Parathyroid adenoma (tissue), 2 donors: ENCODE data around the gene PRKACA.

Experiments
- H2AFZ ChIP-seq: fragments of 300-600 bp; sonication (generic); one replicate; pipeline ENCODE4 v1.7.0; 2017; ENCODE audit warnings: antibody characterized with exemption, mild to moderate bottlenecking
- H3K27ac ChIP-seq: fragments of 300-600 bp; sonication (generic); one replicate; pipeline ENCODE4 v1.7.0; 2017
- H3K27me3 ChIP-seq: fragments of 300-600 bp; sonication (generic); one replicate; pipeline ENCODE4 v1.7.0; 2017; ENCODE audit warnings: low read length; ENCODE audit not compliant: control insufficient read depth, insufficient read depth
- H3K36me3 ChIP-seq: fragments of 300-600 bp; sonication (generic); one replicate; pipeline ENCODE4 v1.7.0; 2017; ENCODE audit warnings: low read length; ENCODE audit not compliant: control insufficient read depth, insufficient read depth
- H3K4me1 ChIP-seq: fragments of 300-600 bp; sonication (generic); one replicate; pipeline ENCODE4 v1.7.0; 2017; ENCODE audit warnings: control low read depth
- H3K4me2 ChIP-seq: fragments of 300-600 bp; sonication (generic); one replicate; pipeline ENCODE4 v1.7.0; 2017; ENCODE audit warnings: low read length
- H3K4me3 ChIP-seq: fragments of 300-600 bp; sonication (generic); one replicate; pipeline ENCODE4 v1.7.0; 2017; ENCODE audit warnings: low read depth, low read length
- H3K79me2 ChIP-seq: fragments of 300-600 bp; sonication (generic); one replicate; pipeline ENCODE4 v1.7.0; 2017; ENCODE audit warnings: control low read depth
- H3K9ac ChIP-seq: fragments of 300-600 bp; sonication (generic); one replicate; pipeline ENCODE4 v1.7.0; 2017; ENCODE audit warnings: mild to moderate bottlenecking
- H3K9me3 ChIP-seq: fragments of 300-600 bp; sonication (generic); one replicate; pipeline ENCODE4 v1.7.0; 2017; ENCODE audit warnings: low read length; ENCODE audit not compliant: control insufficient read depth
- TF ChIP-seq, protein P1 (sequence below): fragments of 300-600 bp; sonication (generic); IDR thresholded peaks from one replicate; pipeline ENCODE4 v1.7.0; 2017; ENCODE audit warnings: antibody characterized with exemption, mild to moderate bottlenecking
- donor health status: primary hyperparathyroidism.

PRKACA gene

DNA sequence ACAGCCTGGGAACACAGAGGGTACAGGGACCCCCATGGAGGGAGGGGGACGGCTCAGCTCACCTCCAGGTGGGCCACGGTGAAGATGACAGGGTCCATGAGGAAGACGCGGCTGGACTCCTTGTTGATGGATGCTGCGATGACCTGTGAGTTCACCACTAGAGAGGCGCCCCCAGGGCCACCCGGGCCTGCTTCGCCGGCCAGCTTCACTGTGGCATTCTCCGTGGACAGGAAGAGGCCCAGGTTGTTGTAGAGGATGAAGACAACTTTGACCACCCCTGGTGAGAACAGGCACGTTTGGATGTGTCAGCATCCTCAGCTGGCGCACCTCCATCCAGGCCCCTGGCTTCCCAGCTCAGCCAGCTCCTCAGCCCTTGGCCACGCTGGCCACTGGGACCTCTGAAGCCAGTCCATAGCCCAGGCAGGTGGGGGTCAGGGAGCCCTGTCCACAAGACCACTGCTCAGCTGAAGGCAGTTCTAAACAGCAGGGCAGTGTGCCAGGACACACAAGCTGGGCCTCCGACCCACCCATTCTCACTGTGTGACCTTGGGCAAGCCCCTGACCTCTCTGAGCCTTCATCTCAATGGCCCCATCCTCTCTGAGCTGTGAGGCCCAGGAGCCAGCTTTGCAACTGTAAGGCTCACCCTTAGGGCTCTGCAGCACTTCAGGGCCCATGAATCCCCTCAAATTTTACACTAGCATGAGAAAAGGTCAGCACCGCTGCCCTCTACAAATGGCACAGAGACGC, 40.9 kb upstream of the PRKACA start:
- Histone ChIP-seq H2AFZ (no peak overlapping the region), H3K27ac (no peak overlapping the region), H3K79me2 (no peaks in the 10 kb centered on the region), H3K9me3 (no peaks in the 10 kb centered on the region), H3K4me3 (no peak overlapping the region), H3K27me3 (no peaks in the 10 kb centered on the region), H3K9ac (no peak overlapping the region), H3K4me2 (no peak overlapping the region), H3K36me3 (no peaks in the 10 kb centered on the region), H3K4me1 (no peaks in the 10 kb centered on the region)
- TF ChIP-seq, protein P1, sequence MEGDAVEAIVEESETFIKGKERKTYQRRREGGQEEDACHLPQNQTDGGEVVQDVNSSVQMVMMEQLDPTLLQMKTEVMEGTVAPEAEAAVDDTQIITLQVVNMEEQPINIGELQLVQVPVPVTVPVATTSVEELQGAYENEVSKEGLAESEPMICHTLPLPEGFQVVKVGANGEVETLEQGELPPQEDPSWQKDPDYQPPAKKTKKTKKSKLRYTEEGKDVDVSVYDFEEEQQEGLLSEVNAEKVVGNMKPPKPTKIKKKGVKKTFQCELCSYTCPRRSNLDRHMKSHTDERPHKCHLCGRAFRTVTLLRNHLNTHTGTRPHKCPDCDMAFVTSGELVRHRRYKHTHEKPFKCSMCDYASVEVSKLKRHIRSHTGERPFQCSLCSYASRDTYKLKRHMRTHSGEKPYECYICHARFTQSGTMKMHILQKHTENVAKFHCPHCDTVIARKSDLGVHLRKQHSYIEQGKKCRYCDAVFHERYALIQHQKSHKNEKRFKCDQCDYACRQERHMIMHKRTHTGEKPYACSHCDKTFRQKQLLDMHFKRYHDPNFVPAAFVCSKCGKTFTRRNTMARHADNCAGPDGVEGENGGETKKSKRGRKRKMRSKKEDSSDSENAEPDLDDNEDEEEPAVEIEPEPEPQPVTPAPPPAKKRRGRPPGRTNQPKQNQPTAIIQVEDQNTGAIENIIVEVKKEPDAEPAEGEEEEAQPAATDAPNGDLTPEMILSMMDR = no peak

DNA sequence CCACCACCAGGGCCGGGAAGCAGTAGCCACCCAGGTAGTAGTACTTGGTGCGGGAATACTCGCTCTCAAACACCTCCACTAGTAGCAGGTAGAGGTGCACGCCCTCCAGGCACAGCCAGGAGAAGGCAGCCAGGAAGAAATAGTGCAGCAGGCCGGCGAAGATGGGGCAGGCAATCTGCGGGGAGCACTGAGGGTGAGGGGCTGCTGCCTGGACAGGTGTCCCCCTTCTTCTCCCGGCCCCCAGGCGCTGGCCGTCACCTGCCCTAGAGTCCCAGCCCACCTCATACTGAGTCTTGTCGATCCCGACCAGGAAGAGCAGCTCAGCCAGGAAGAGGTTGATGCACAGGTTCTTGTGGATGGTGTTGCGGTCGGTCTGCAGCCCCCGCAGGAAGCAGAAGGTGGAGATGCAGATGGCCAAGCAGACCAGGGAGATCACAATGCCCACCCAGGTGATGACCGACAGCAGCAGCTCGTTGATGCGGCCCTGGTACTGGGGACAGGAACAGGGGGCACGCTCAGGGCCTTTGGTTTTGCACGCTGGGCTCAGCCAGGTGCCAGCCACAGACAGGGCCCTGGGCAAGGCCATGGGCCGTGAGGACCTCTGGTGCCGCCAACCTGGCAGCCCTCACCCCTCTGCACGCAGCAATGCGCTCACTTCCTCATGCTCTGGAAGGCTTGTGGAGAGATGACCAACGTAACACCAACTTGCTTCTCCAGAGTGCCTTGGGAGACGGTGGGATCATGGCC, 39.6 kb upstream of the PRKACA start:
- H3K4me1 ChIP-seq = no peaks in the 10 kb centered on the region
- no peak overlapping the region for H3K9ac ChIP-seq
- no peak overlapping the region for H2AFZ ChIP-seq
- H3K4me3 ChIP-seq = no peak overlapping the region
- H3K27ac ChIP-seq = no peak overlapping the region
- no peaks in the 10 kb centered on the region for H3K9me3 ChIP-seq
- TF ChIP-seq, protein P1 = no peak
- H3K4me2 ChIP-seq = no peak overlapping the region
- H3K27me3 ChIP-seq = no peaks in the 10 kb centered on the region
- no peaks in the 10 kb centered on the region for H3K79me2 ChIP-seq
- no peaks in the 10 kb centered on the region for H3K36me3 ChIP-seq

DNA sequence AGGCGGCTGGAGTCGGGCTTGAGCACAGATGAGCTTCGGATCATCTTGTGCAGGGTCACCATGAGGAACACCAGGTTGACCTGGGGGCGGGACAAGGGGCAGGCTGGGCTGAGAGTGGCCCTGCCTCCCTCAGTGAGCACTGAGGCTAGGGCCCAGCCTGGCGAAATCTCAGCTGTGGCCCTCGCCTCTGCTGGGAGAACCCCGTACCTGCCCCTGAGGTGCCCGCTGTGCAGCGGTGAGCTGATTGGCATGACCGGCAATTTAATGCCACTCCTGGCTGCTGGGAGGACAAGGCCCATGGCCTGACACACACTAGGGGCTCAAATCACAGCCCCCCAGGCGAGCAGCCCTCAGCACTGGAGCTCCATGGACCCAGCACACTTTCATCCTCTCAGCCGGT, 38.6 kb upstream of the PRKACA start:
- Histone ChIP-seq H3K9me3 (no peaks in the 10 kb centered on the region), H3K4me1 (no peaks in the 10 kb centered on the region), H3K4me2 (no peak overlapping the region), H3K79me2 (no peaks in the 10 kb centered on the region), H2AFZ (no peak overlapping the region), H3K36me3 (no peaks in the 10 kb centered on the region), H3K27me3 (no peaks in the 10 kb centered on the region), H3K4me3 (no peak overlapping the region), H3K9ac (no peak overlapping the region), H3K27ac (no peak overlapping the region)
- TF ChIP-seq, protein P1 = no peak

DNA sequence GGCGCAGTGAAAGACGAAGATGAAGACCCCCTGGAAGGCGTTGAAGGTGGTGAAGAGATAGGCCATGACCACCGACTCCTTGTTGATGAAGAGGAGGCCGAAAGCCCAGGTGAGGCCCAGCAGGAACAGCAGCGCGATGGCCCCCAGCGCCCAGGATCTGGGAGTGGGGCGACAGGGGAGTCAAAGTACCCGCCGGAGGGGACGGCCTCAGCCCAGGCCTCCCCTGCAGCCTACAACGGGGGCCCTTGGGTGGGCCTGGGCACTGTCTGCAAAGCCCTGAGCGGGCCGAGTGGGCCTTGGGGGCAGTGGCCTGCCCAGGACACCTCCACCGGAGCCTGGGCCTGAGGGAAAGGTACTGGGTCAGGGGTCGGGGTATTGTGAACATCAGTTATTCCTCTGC, 37.8 kb upstream of the PRKACA start:
- Histone ChIP-seq H3K4me1 (no peaks in the 10 kb centered on the region), H2AFZ (no peak overlapping the region), H3K27ac (no peak overlapping the region), H3K4me2 (no peak overlapping the region), H3K4me3 (no peak overlapping the region), H3K27me3 (no peaks in the 10 kb centered on the region), H3K9me3 (no peaks in the 10 kb centered on the region), H3K36me3 (no peaks in the 10 kb centered on the region), H3K79me2 (no peaks in the 10 kb centered on the region), H3K9ac (no peak overlapping the region)
- TF ChIP-seq, protein P1 = no peak
